Epithelial cell of prostate (primary cell): ENCODE results near the gene EDEM3.

Experiments
- DNase-seq: peaks from one replicate; pipeline ENCODE4 v3.0.0-alpha.2; 2011; ENCODE audit warnings: low read depth, low spot score
- H3K27ac ChIP-seq: fragments of 450-650 bp; 2 replicates; pipeline ENCODE4 v1.5.1; 2017; ENCODE audit warnings: mild to moderate bottlenecking

EDEM3 gene

DNA sequence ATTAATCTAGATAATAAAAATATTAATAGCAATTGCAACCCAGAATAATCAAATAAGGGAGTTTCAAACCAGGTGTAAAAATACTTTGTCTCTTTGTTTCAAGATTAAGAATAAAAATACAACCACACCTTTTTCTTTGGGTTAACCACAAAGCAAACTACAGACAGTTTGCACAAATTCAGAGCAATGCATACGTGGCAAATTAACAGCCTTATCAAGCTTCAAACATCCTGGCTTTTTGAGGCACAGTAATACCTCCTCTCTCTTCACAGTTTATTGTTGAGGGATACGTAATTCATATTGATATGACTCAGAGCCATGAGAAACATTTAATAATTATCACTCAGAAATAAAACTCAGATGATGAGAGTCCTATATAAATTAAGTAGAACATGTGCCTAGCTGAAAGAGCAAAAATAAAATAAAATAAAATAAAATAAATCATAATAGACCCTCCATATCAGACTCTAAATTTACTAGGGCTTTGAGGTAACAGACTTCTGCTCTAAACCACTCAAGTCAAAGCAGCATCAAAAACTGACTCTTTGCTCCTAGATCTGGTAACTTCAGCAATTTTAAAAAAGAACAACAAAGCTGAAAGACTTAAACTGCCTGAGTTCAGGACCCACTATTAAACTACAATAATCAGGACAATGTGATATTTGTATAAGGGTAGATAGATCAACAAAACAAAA, 11.4 kb downstream of the EDEM3 start:
- no peak for DNase-seq
- no peak overlapping the region for H3K27ac ChIP-seq

DNA sequence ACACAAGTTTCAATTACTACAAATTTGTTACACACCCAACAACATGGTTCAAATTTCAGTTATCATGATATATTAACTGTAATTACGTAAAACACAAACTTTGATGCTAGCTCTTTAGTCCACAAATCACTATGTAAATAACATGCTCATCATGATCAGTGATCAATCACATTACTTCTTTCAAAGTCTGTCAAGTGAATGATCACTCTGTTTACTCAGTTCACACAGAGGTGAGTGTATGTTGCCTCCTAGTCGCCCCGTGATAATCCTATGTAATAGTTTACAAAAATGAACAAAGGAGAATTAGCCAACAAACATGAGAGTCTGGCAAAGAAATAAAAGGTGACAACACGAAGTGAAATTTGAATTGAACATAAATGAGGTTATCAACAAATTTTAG, 14.3 kb downstream of the EDEM3 start:
- no peak overlapping the region for H3K27ac ChIP-seq
- DNase-seq, result no peak

- DNase-seq, result no peak
- no peak overlapping the region for H3K27ac ChIP-seq
Measured at GRCh38 chr1:184739796-184740195, 14.9 kb downstream of the EDEM3 start.

DNA sequence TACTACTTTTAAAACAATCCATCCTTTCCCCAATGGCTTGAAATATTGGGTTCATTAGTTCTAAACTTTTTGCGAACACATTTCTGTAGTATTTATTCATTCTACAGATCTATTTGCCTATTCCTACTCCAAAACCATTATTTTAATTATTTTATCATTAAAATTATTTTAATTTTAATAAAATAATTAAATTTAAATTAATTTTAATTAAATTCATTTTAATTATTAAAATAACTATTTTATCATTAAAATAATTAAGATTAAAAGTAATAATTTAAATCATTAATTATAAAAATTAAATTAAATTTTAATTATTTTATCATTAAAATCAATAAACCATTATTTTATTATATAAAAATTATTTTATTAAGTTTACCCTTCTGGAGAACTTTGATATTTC, 15.6 kb downstream of the EDEM3 start:
- no peak overlapping the region for H3K27ac ChIP-seq
- DNase-seq, result no peak

GRCh38 chr1:184734980-184735379, 19.7 kb downstream of the EDEM3 start:
- no peak overlapping the region for H3K27ac ChIP-seq

DNA sequence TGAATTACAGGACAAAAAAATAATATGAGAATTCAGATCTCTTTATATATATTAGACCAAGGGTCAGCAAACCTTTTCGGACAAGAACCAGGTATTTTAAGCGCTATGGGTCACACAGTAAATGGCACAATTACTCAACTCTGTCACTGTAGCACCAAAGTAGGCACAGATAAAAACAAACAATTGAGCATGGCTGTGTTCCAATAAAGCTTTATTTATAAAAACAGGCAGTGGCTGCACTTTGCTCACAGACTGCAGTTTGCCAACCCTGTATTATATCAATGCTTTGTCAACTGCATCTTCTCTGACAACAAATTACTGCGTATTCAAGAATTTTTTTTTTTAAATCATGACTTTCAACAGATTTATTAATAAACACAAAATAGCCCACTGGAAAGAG, 29.8 kb downstream of the EDEM3 start:
- H3K27ac ChIP-seq, result no peak overlapping the region
- no peak for DNase-seq

More at GRCh38 chr1:184734980-184735379, 19.7 kb downstream of the EDEM3 start:
- no peak for DNase-seq

DNA sequence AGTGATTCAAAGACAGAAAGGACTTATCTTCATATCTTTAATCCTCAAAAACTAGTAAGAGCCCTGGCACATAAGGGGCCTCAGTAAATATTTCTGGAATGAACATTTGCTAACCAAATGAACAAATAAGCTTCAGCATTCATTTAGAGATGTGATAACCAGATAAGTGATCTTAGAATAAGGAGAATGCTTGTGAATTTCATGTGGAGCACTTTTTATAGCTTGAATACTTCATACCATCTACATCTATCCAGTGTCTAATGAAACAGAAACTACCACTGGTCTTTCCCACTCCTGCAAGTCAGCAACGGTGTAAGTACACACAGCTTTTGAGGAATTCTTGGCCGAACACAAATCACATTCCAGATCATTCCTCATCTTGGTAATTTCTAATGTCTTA, 38.5 kb downstream of the EDEM3 start:
- DNase-seq, result no peak
- no peak overlapping the region for H3K27ac ChIP-seq

DNA sequence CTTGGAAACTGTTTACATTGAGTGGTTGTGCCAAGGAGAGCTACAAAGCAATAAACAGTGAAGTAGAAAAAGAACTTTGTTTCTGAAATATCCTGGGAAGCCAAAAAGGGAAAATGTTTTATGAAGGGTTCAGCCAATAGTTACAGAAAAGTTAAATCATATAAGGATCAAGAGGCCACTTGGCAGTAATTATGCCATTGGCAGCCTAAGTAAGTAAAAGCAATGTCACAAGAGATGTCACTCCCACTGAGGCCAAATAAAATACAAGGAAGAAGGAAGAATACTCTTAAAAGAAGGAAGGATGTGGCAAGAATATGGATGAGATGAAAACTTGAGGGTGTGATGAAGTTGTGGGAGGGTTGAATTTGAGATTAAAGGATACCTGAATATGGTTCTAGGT, 45.2 kb downstream of the EDEM3 start:
- H3K27ac ChIP-seq, result no peak overlapping the region

DNA sequence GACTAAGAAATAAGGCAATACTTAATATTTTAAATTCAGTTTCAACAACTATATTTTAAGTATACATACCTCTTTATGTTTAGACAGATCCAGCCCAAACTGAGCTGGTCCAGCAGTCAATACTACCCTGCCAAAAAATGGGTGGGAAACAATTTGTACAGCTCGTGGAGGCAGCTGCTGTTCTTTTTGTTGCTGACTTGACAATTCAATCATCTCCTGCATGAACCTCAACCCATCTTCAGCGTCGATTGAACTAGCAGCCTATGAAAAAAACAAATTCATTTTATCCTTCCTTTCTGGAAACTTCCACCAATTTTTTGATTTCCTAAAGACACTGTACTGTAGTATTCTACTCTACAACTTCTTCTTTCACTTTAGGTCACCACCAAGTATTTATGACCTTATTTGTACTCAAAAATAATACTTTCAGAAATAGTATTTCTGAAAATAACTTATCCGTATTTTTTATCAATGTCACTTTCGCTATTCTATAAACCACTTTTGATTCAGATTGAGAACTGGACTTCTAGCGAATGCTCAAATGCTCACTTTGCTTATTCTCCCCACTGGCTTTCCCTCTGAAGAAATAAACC, 46.5 kb downstream of the EDEM3 start:
- H3K27ac ChIP-seq, result no peak overlapping the region
- no peak for DNase-seq

More for the DNA sequence above, 45.2 kb downstream of the EDEM3 start:
- DNase-seq, result no peak

DNA sequence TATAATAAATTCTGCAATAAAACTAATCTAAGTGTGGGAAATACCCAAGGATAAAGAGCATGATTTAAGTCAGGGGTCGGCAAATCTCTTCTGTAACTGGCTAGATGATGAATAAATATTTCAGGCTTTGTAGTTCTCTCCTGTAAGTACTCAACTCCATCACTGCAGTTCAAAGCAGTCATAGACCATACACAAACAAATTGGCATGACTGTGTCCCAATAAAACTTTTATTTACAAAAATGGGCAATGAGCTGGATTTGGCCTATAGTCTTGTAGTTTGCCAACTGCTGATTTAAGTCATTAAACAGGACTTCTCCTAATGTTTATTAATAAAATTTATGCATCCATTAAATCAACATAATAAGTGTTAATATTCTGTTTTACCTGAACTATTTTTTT, 49.4 kb downstream of the EDEM3 start:
- H3K27ac ChIP-seq, result no peak overlapping the region

DNA sequence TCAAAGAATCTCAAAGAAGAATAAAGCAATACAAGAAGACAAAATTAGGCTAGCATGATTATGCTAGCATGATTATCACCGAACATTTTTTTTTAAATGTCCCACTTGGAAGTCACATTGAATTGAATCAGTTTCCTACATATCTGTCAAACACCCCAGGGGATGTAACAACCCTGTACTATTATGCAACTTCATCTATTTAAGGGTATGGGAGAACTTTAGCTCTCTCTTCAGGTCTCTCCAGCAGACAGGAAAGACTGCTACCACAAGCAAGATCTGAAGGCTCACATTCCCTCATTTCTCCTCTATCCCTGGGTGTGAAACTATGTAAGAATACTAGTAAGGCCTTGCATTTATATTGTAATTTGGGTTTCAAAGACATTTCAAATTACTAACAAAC, 52.8 kb downstream of the EDEM3 start:
- no peak overlapping the region for H3K27ac ChIP-seq

More for the DNA sequence above, 49.4 kb downstream of the EDEM3 start:
- no peak for DNase-seq

GRCh38 chr1:184698969-184699368, 55.7 kb downstream of the EDEM3 start:
- no peak for DNase-seq
- H3K27ac ChIP-seq, result no peak overlapping the region

More for the DNA sequence above, 52.8 kb downstream of the EDEM3 start:
- no peak for DNase-seq

DNA sequence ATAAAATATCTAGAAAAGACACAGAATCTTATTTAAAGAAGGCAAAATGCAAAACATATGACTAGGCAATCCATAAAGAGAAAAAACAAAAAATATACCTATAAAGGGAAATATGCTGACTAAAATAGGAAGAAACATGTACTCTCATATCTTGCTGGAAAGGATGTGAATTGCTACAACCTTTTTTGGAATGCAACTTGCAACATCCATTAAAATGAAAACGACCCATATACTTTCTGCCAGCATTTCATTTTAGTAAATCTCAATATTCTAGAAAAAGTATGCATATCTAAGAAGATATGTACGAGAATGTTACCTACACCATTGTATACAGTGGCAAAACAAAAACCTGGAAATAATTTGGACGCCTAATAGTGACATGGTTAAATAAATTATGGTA, 56.6 kb downstream of the EDEM3 start:
- no peak overlapping the region for H3K27ac ChIP-seq
- no peak for DNase-seq

DNA sequence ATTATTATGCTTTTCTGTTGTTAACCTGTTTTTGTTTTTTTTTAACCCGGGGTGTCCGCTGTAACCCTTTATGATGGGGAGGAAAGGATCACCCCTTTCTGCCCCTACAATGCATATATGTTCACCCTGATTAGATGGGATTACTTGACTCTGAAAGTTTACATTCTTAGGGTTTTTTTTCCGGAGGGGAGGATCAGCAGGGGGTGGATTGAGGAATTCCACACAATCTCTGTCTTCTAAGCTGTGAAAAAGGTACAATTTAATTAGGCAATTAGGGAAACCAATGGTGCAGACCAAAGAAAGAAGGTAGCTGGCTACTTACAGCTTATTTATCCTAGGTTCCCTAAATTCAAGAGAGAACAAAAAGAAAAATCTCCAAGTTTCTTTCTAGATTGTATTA, 58.3 kb downstream of the EDEM3 start:
- no peak for DNase-seq
- H3K27ac ChIP-seq, result no peak overlapping the region

GRCh38 chr1:184695023-184695422, 59.6 kb downstream of the EDEM3 start:
- DNase-seq, result no peak

GRCh38 chr1:184693011-184693410, 61.6 kb downstream of the EDEM3 start:
- no peak overlapping the region for H3K27ac ChIP-seq
- no peak for DNase-seq

More at GRCh38 chr1:184695023-184695422, 59.6 kb downstream of the EDEM3 start:
- H3K27ac ChIP-seq, result no peak overlapping the region

GRCh38 chr1:184691719-184692324, 62.8 kb downstream of the EDEM3 start:
- H3K27ac ChIP-seq, result no peak overlapping the region
- no peak for DNase-seq

DNA sequence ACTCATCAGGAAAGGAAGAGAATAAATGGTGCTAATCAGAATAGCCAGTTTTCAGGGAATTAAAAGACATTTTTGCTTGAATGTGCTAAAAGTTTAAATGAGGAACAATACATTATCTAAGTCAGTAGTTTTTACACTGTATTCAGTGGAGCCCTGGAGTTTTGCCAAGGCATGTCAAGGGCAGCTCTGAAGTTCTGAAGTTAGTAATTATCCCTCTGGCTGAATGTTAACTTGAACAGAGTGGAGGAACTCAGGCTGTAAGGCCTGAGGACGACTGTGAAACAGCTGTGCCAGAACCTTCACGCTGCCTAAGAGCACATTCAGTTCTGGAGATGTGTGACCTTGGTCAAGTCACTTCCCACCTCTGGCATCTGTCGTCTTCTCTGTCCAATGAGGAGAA, 68.1 kb downstream of the EDEM3 start:
- no peak overlapping the region for H3K27ac ChIP-seq
- DNase-seq, result no peak

GRCh38 chr1:184685116-184685515, 69.5 kb downstream of the EDEM3 start:
- no peak for DNase-seq
- no peak overlapping the region for H3K27ac ChIP-seq

DNA sequence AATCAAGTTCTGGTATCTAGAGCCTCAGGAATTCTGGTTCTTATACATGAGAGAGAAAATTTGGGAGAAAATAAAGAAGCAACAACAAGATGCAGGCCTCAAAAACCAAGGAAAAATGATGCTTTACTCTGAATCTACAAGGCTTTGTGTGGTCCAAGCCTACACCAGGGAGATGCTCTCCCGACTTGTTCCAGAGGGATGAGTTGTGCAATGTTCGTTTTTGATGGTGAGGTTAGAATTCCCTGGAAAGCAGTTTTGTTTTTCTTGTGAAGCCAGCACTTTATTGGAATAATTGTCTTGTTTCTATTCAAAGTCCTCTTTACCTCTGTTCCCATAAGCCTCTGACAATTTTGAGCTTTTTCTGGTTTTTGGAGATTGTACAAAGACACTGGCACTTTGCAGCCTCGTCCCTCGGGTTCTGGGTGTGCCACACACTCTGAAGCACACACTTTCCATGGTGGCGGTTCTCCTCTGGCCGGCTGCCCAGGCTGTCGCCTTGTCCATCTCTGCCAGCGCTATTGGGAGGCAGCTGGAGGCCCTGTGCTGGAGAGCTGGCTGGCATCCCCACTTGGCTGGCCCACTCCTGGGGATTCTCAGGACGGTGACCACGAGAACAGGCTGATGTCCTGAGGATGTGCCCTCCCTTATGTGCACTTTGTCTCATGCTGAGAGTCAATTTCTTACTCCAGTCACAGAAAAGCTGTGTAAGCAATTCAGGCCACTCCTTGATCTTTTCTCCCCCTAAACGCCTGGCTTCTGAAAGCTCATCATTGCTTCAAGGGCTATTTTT, 70.2 kb downstream of the EDEM3 start:
- no peak overlapping the region for H3K27ac ChIP-seq
- DNase-seq, result no peak

DNA sequence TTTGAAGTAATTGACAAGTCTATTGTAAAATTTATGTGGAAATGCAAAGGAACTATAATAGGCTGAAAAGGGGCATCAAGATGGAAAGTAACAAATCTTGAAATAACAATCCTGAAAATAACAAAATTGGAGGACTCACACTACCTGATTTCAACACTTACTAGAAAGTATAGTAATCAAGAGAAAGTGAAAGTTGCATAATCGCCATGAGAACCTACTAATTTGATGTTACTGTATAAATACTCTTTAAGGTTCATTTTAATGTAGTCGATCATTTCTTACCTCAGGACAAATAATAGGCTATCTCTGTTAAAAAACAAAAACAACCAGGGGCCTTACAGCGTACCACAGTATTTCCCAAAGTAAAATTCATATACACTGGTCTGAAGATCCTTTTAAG, 71.7 kb downstream of the EDEM3 start:
- no peak overlapping the region for H3K27ac ChIP-seq
- no peak for DNase-seq
